H9 (cell line): ENCODE results near the gene RASSF5. TPM values are rescaled to one million over a fixed set of nuclear protein-coding genes. Genes with fewer than 3 reads are reported as not detected.

ENCODE experiments used
- DNase-seq: peaks from one replicate; pipeline ENCODE4 v3.0.0-alpha.2; 2017
- H2AFZ ChIP-seq: one replicate; pipeline ENCODE4 v1.6.1; 2013; ENCODE audit warnings: mild to moderate bottlenecking, low read length, control low read depth, moderate library complexity
- H2AK5ac ChIP-seq: 2 replicates; pipeline ENCODE4 v1.6.1; 2013; ENCODE audit warnings: low read length, control low read depth, mixed read lengths; ENCODE audit not compliant: insufficient read length
- H2BK120ac ChIP-seq: one replicate; pipeline ENCODE4 v1.6.1; 2013; ENCODE audit warnings: low read depth, mild to moderate bottlenecking, low read length, control low read depth, inconsistent platforms; ENCODE audit not compliant: poor library complexity, severe bottlenecking
- H2BK12ac ChIP-seq: 2 replicates; pipeline ENCODE4 v1.6.1; 2013; ENCODE audit warnings: low read length, control low read depth, mixed read lengths, low read depth; ENCODE audit not compliant: insufficient read length
- H2BK15ac ChIP-seq: 2 replicates; pipeline ENCODE4 v1.6.1; 2013; ENCODE audit warnings: low read depth, low read length, control low read depth
- H2BK20ac ChIP-seq: one replicate; pipeline ENCODE4 v1.6.1; 2013; ENCODE audit warnings: low read depth, mild to moderate bottlenecking, low read length, control low read depth, inconsistent platforms; ENCODE audit not compliant: poor library complexity, severe bottlenecking
- H2BK5ac ChIP-seq: 2 replicates; pipeline ENCODE4 v1.6.1; 2013; ENCODE audit warnings: low read length, control low read depth, mixed read lengths; ENCODE audit not compliant: insufficient read length
- H3K14ac ChIP-seq: 2 replicates; pipeline ENCODE4 v1.6.1; 2013; ENCODE audit warnings: low read length, control low read depth; ENCODE audit not compliant: insufficient read depth
- H3K18ac ChIP-seq: 2 replicates; pipeline ENCODE4 v1.6.1; 2013; ENCODE audit warnings: low read depth, mild to moderate bottlenecking, mixed read lengths, low read length, control low read depth; ENCODE audit not compliant: insufficient read length
- H3K23ac ChIP-seq: 2 replicates; pipeline ENCODE4 v1.6.1; 2013; ENCODE audit warnings: low read length, control low read depth, mixed read lengths, low read depth; ENCODE audit not compliant: insufficient read length
- H3K23me2 ChIP-seq: 2 replicates; pipeline ENCODE4 v1.6.1; 2013; ENCODE audit warnings: low read depth, mild to moderate bottlenecking, mixed read lengths, low read length, control low read depth; ENCODE audit not compliant: insufficient read length, poor library complexity, severe bottlenecking
- H3K27ac ChIP-seq: 2 replicates; pipeline ENCODE4 v1.5.1; 2013; ENCODE audit warnings: low read length, control low read depth, mixed read lengths, low read depth; ENCODE audit not compliant: insufficient read length
- H3K27me3 ChIP-seq: 2 replicates; pipeline ENCODE4 v1.6.1; 2013; ENCODE audit warnings: low read length, control low read depth, inconsistent platforms; ENCODE audit not compliant: insufficient read depth
- H3K4ac ChIP-seq: 2 replicates; pipeline ENCODE4 v1.6.1; 2013; ENCODE audit warnings: low read depth, mild to moderate bottlenecking, control low read depth, inconsistent platforms, low read length, moderate library complexity
- H3K4me1 ChIP-seq: 2 replicates; pipeline ENCODE4 v1.6.1; 2013; ENCODE audit warnings: low read length, control low read depth, inconsistent platforms; ENCODE audit not compliant: insufficient read depth
- H3K4me2 ChIP-seq: 2 replicates; pipeline ENCODE4 v1.6.1; 2013; ENCODE audit warnings: low read length, control low read depth, mixed read lengths; ENCODE audit not compliant: insufficient read length, insufficient read depth
- H3K56ac ChIP-seq: 2 replicates; pipeline ENCODE4 v1.6.1; 2013; ENCODE audit warnings: low read depth, mild to moderate bottlenecking, mixed read lengths, low read length, control low read depth; ENCODE audit not compliant: insufficient read length
- H3K79me1 ChIP-seq: 2 replicates; pipeline ENCODE4 v1.6.1; 2013; ENCODE audit warnings: low read depth, mild to moderate bottlenecking, moderate library complexity, low read length, control low read depth, inconsistent platforms; ENCODE audit not compliant: insufficient read depth, poor library complexity, severe bottlenecking
- H3K79me2 ChIP-seq: 2 replicates; pipeline ENCODE4 v1.6.1; 2013; ENCODE audit warnings: low read length, control low read depth, inconsistent platforms; ENCODE audit not compliant: insufficient read depth
- H3K9ac ChIP-seq: 2 replicates; pipeline ENCODE4 v1.6.1; 2013; ENCODE audit warnings: low read length, control low read depth, mixed read lengths; ENCODE audit not compliant: insufficient read length; ENCODE audit errors: extremely low read depth
- H3K9me3 ChIP-seq: one replicate; pipeline ENCODE4 v1.6.1; 2013; ENCODE audit warnings: low read depth, low read length, inconsistent platforms; ENCODE audit not compliant: control insufficient read depth
- H3T11ph ChIP-seq: one replicate; pipeline ENCODE4 v1.6.1; 2013; ENCODE audit warnings: mild to moderate bottlenecking, low read length, control low read depth, inconsistent platforms
- H4K20me1 ChIP-seq: one replicate; pipeline ENCODE4 v1.6.1; 2013; ENCODE audit not compliant: control insufficient read depth, insufficient read length, insufficient read depth
- H4K5ac ChIP-seq: 2 replicates; pipeline ENCODE4 v1.6.1; 2013; ENCODE audit warnings: low read depth, mild to moderate bottlenecking, mixed read lengths, low read length, control low read depth; ENCODE audit not compliant: insufficient read length
- H4K8ac ChIP-seq: replicated peaks from 2 replicates; pipeline ENCODE4 v1.6.1; 2013; ENCODE audit warnings: low read length, control low read depth, mixed read lengths, low read depth; ENCODE audit not compliant: insufficient read length
- H4K91ac ChIP-seq: 2 replicates; pipeline ENCODE4 v1.6.1; 2013; ENCODE audit warnings: low read depth, mild to moderate bottlenecking, moderate library complexity, mixed read lengths, low read length, control low read depth; ENCODE audit not compliant: insufficient read length
- H3K27ac Mint-ChIP-seq, 3 experiments: 2 replicates in 2 of 3; 3 replicates in 1 of 3; pipeline ENCODE4 v1.8.0; 2020 to 2021; ENCODE audit warnings: mixed read lengths in 3 of 3, mild to moderate bottlenecking in 1 of 3, moderate library complexity in 1 of 3
- H3K27me3 Mint-ChIP-seq: 2 replicates; pipeline ENCODE4 v1.8.0; 2021; ENCODE audit warnings: low read depth, mild to moderate bottlenecking, moderate library complexity, mixed read lengths
- H3K36me3 Mint-ChIP-seq, 3 experiments: 2 replicates in 2 of 3; 3 replicates in 1 of 3; pipeline ENCODE4 v1.8.0; 2020 to 2021; ENCODE audit warnings: low read depth in 3 of 3, mixed read lengths in 3 of 3; ENCODE audit not compliant: insufficient read depth in 1 of 3
- H3K4me1 Mint-ChIP-seq, 2 experiments: 2 replicates each; pipeline ENCODE4 v1.8.0; 2020; ENCODE audit warnings: mixed read lengths in 2 of 2
- H3K4me3 Mint-ChIP-seq, 2 experiments: 2 replicates in 1 of 2; 3 replicates in 1 of 2; pipeline ENCODE4 v1.8.0; 2020 to 2021; ENCODE audit warnings: mild to moderate bottlenecking in 2 of 2, mixed read lengths in 2 of 2, moderate library complexity in 1 of 2
- H3K9me3 Mint-ChIP-seq, 2 experiments: 2 replicates in 1 of 2; 3 replicates in 1 of 2; pipeline ENCODE4 v1.8.0; 2020; ENCODE audit warnings: mild to moderate bottlenecking in 2 of 2, mixed read lengths in 2 of 2, moderate library complexity in 1 of 2
- CTCF ChIP-seq: fragments of 200-600 bp; sonication (generic); conservative IDR thresholded peaks from 3 replicates; pipeline ENCODE4 v1.8.0; 2021; ENCODE audit warnings: antibody characterized with exemption, mild to moderate bottlenecking
- WGBS: extraction: QIAGEN DNeasy Blood & Tissue Kit; methylation state at CpG from one replicate; pipeline ENCODE4 v1.1.7; 2013; ENCODE audit warnings: missing lambda C conversion rate, low lambda C conversion rate, mixed read lengths; ENCODE audit not compliant: insufficient read length; ENCODE audit errors: extremely low coverage; 5-methylcytosine and 5-hydroxymethylcytosine counted together
- total RNA-seq: library from RNA; stranded (reverse); gene quantifications from 2 replicates; pipeline ENCODE4 v1.2.1, GENCODE V29; 2021

The RASSF5 gene
- total RNA-seq, 1 experiment from 2014 or later = 0.50 TPM

- H4K5ac ChIP-seq = no peak overlapping the region
- no peak overlapping the region for H2AFZ ChIP-seq
- no peak overlapping the region for H3K4me2 ChIP-seq
- no peak overlapping the region for H3K27ac ChIP-seq
- H3T11ph ChIP-seq = no peak overlapping the region
- H3K23me2 ChIP-seq = peaks cover 11% of the 10 kb centered on the region
- no peaks in the 10 kb centered on the region for H3K27me3 ChIP-seq
- H3K4me1 Mint-ChIP-seq = peaks cover 44 to 47% of the 10 kb centered on the region in 2 experiments
- H3K4me3 Mint-ChIP-seq = no peak overlapping the region
- TF ChIP-seq CTCF = no peak
- H3K79me1 ChIP-seq = no peaks in the 10 kb centered on the region
- peaks cover 31% of the 10 kb centered on the region for H3K27me3 Mint-ChIP-seq
- H4K20me1 ChIP-seq = no peaks in the 10 kb centered on the region
- H3K56ac ChIP-seq = no peak overlapping the region
- H3K4ac ChIP-seq = no peak overlapping the region
- H3K18ac ChIP-seq = no peak overlapping the region
- H3K27ac Mint-ChIP-seq = peak overlapping the region in 1 of 3 experiments; percentile 18; a peak in 1 of 7 replicates
- H4K8ac ChIP-seq = no peak overlapping the region
- H2BK5ac ChIP-seq = no peak overlapping the region
- H3K23ac ChIP-seq = no peak overlapping the region
- no peaks in the 10 kb centered on the region for H3K9me3 ChIP-seq
- H3K9me3 Mint-ChIP-seq = no peaks in the 10 kb centered on the region
- peaks cover 0 to 4% (median 3%) of the 10 kb centered on the region in 3 experiments; a peak in 5 of 7 replicates for H3K36me3 Mint-ChIP-seq
- H3K79me2 ChIP-seq = no peaks in the 10 kb centered on the region
- no peak overlapping the region for H3K9ac ChIP-seq
- no CpG with 5 or more reads among the region's 15 CpGs for WGBS
- no peak overlapping the region for H2BK15ac ChIP-seq
- H3K4me1 ChIP-seq = peaks cover 10% of the 10 kb centered on the region; the same call in 1 of the 2 replicates
- no peak overlapping the region for H3K14ac ChIP-seq
- no peak for DNase-seq
- H2BK12ac ChIP-seq = no peak overlapping the region
- no peak overlapping the region for H4K91ac ChIP-seq
- H2AK5ac ChIP-seq = no peak overlapping the region
- no peak overlapping the region for H2BK120ac ChIP-seq
- H2BK20ac ChIP-seq = no peak overlapping the region
Measured at GRCh38 chr1:206466840-206467649, 40.3 kb upstream of the RASSF5 start.
